ENCODE data around the gene RFX4.

The RFX4 gene

GRCh38 chr12:106583242-106584103, 669 bp downstream of the RFX4 start:
- no peak overlapping the region for H3K27ac ChIP-seq (ENCODE audit: low read length, poor library complexity, severe bottlenecking)
- H3K4me3 ChIP-seq (ENCODE audit: insufficient read depth in 1 of 2, low read depth in 1 of 2, low read length in 2 of 2): peak overlapping the region in 1 of 2 experiments; percentile 72
- H2BK12ac ChIP-seq (ENCODE audit: low read length in 2 of 2): no peak overlapping the region
- no peak overlapping the region for H2AK5ac ChIP-seq (ENCODE audit: low read length, severe bottlenecking)
- H3K4me1 ChIP-seq (ENCODE audit: control insufficient read depth, insufficient read depth, low read depth, low read length): peaks cover 45% of the 10 kb centered on the region
- H3K4ac ChIP-seq (ENCODE audit: low read depth in 1 of 2, low read length in 2 of 2): no peak overlapping the region
- peaks cover 3% of the 10 kb centered on the region for H3K9me3 ChIP-seq (ENCODE audit: control insufficient read depth, low read length)
- H4K8ac ChIP-seq (ENCODE audit: low read length): no peak overlapping the region
- H3K27me3 ChIP-seq (ENCODE audit: control insufficient read depth in 1 of 2, insufficient read depth in 1 of 2, low read length in 2 of 2): peaks cover 89 to 97% of the 10 kb centered on the region in 2 experiments
- H2BK120ac ChIP-seq (ENCODE audit: low read depth, low read length): no peak overlapping the region
- H2BK5ac ChIP-seq (ENCODE audit: low read depth, low read length, poor library complexity, severe bottlenecking): no peak overlapping the region
- H2BK15ac ChIP-seq (ENCODE audit: low read depth, poor library complexity, severe bottlenecking): no peak overlapping the region
- 1% methylated on average over 60 of the region's 60 CpGs for WGBS
- H3K23ac ChIP-seq (ENCODE audit: low read length in 2 of 2): no peak overlapping the region
- peak; percentile 30 for DNase-seq
- no peak overlapping the region for H3K14ac ChIP-seq (ENCODE audit: low read length in 2 of 2)
- no peak overlapping the region for H2AFZ ChIP-seq (ENCODE audit: low read depth, low read length)
- H3K79me1 ChIP-seq (replicated peaks; ENCODE audit: low read length, poor library complexity, severe bottlenecking): no peaks in the 10 kb centered on the region
- no peak overlapping the region for H3K18ac ChIP-seq (ENCODE audit: low read depth in 1 of 2, low read length in 2 of 2)
- H3K4me2 ChIP-seq (ENCODE audit: low read length, poor library complexity, severe bottlenecking): peak overlapping the region; percentile 73
- H3K36me3 ChIP-seq (ENCODE audit: control insufficient read depth in 1 of 2, insufficient read depth in 2 of 2, low read depth in 1 of 2, low read length in 2 of 2): peaks cover 0 to 5% of the 10 kb centered on the region in 2 experiments
- no peak overlapping the region for H4K91ac ChIP-seq (ENCODE audit: low read length)
- H3K9ac ChIP-seq (ENCODE audit: low read length): no peak overlapping the region

GRCh38 chr12:106584104-106585064, 1.6 kb downstream of the RFX4 start:
- Histone ChIP-seq H3K18ac (ENCODE audit: low read depth in 1 of 2, low read length in 2 of 2) (no peak overlapping the region), H3K27me3 (ENCODE audit: control insufficient read depth in 1 of 2, insufficient read depth in 1 of 2, low read length in 2 of 2) (peaks cover 94 to 97% of the 10 kb centered on the region in 2 experiments), H2BK15ac (ENCODE audit: low read depth, poor library complexity, severe bottlenecking) (no peak overlapping the region), H2AK5ac (ENCODE audit: low read length, severe bottlenecking) (no peak overlapping the region), H3K14ac (ENCODE audit: low read length in 2 of 2) (no peak overlapping the region), H3K79me1 (replicated peaks; ENCODE audit: low read length, poor library complexity, severe bottlenecking) (no peaks in the 10 kb centered on the region), H2AFZ (ENCODE audit: low read depth, low read length) (no peak overlapping the region), H2BK5ac (ENCODE audit: low read depth, low read length, poor library complexity, severe bottlenecking) (no peak overlapping the region), H3K4me2 (ENCODE audit: low read length, poor library complexity, severe bottlenecking) (peak overlapping the region; percentile 73), H2BK12ac (ENCODE audit: low read length in 2 of 2) (no peak overlapping the region), H3K4me3 (ENCODE audit: insufficient read depth in 1 of 2, low read depth in 1 of 2, low read length in 2 of 2) (peak overlapping the region in 1 of 2 experiments; percentile 72), H3K4ac (ENCODE audit: low read depth in 1 of 2, low read length in 2 of 2) (no peak overlapping the region), H4K8ac (ENCODE audit: low read length) (no peak overlapping the region), H3K4me1 (ENCODE audit: control insufficient read depth, insufficient read depth, low read depth, low read length) (peaks cover 45% of the 10 kb centered on the region), H3K23ac (ENCODE audit: low read length in 2 of 2) (no peak overlapping the region), H2BK120ac (ENCODE audit: low read depth, low read length) (no peak overlapping the region), H3K27ac (ENCODE audit: low read length, poor library complexity, severe bottlenecking) (no peak overlapping the region), H4K91ac (ENCODE audit: low read length) (no peak overlapping the region), H3K9me3 (ENCODE audit: control insufficient read depth, low read length) (peaks cover 2% of the 10 kb centered on the region), H3K9ac (ENCODE audit: low read length) (no peak overlapping the region), H3K36me3 (ENCODE audit: control insufficient read depth in 1 of 2, insufficient read depth in 2 of 2, low read depth in 1 of 2, low read length in 2 of 2) (peaks cover 0 to 5% of the 10 kb centered on the region in 2 experiments)
- DNase-seq: peak; percentile 14
- WGBS: 2% methylated on average over 35 of the region's 41 CpGs

- Histone ChIP-seq H2BK5ac (ENCODE audit: low read depth, low read length, poor library complexity, severe bottlenecking) (no peak overlapping the region), H3K4ac (ENCODE audit: low read depth in 1 of 2, low read length in 2 of 2) (no peak overlapping the region), H3K4me2 (ENCODE audit: low read length, poor library complexity, severe bottlenecking) (no peak overlapping the region), H3K4me1 (ENCODE audit: control insufficient read depth, insufficient read depth, low read depth, low read length) (peaks cover 45% of the 10 kb centered on the region), H2BK12ac (ENCODE audit: low read length in 2 of 2) (no peak overlapping the region), H3K23ac (ENCODE audit: low read length in 2 of 2) (no peak overlapping the region), H3K27me3 (ENCODE audit: control insufficient read depth in 1 of 2, insufficient read depth in 1 of 2, low read length in 2 of 2) (peaks cover 94 to 97% of the 10 kb centered on the region in 2 experiments), H4K8ac (ENCODE audit: low read length) (no peak overlapping the region), H4K91ac (ENCODE audit: low read length) (no peak overlapping the region), H3K79me1 (replicated peaks; ENCODE audit: low read length, poor library complexity, severe bottlenecking) (no peaks in the 10 kb centered on the region), H2AFZ (ENCODE audit: low read depth, low read length) (no peak overlapping the region), H2BK15ac (ENCODE audit: low read depth, poor library complexity, severe bottlenecking) (no peak overlapping the region), H3K9me3 (ENCODE audit: control insufficient read depth, low read length) (no peaks in the 10 kb centered on the region), H2AK5ac (ENCODE audit: low read length, severe bottlenecking) (no peak overlapping the region), H3K4me3 (ENCODE audit: insufficient read depth in 1 of 2, low read depth in 1 of 2, low read length in 2 of 2) (no peak overlapping the region), H3K14ac (ENCODE audit: low read length in 2 of 2) (no peak overlapping the region), H2BK120ac (ENCODE audit: low read depth, low read length) (no peak overlapping the region), H3K18ac (ENCODE audit: low read depth in 1 of 2, low read length in 2 of 2) (no peak overlapping the region), H3K27ac (ENCODE audit: low read length, poor library complexity, severe bottlenecking) (no peak overlapping the region), H3K36me3 (ENCODE audit: control insufficient read depth in 1 of 2, insufficient read depth in 2 of 2, low read depth in 1 of 2, low read length in 2 of 2) (peaks cover 0 to 5% of the 10 kb centered on the region in 2 experiments), H3K9ac (ENCODE audit: low read length) (no peak overlapping the region)
- WGBS: 2% methylated on average over 17 of the region's 17 CpGs
- no peak for DNase-seq
Measured at GRCh38 chr12:106585105-106585520, 2.3 kb downstream of the RFX4 start.

Measured in mesenchymal stem cell (in vitro differentiated cells and primary cell).